ENCODE data around the gene EPB41L4A. TPM values are rescaled to one million over a fixed set of nuclear protein-coding genes. Genes with fewer than 3 reads are reported as not detected.
"Not testable (repeated sequence)": the region's sequence is repeated elsewhere in the genome, so short reads cannot be mapped to it uniquely, and the experiment has no call there.

EPB41L4A gene
- total and polyA plus RNA-seq, 12 donors: 4.2 to 26.3 (median 9.5) TPM

GRCh38 chr5:112445626-112446350 is 26.7 kb upstream of the EPB41L4A start:
- WGBS, 4 donors: 65 to 81% (median 79%) methylated on average over 6 of the region's 6 CpGs
- no peak for DNase-seq
- H3K9me3 ChIP-seq (replicated peaks in 1 of 3): no peaks in the 10 kb centered on the region
- H3K36me3 ChIP-seq (replicated peaks in 1 of 2): no peaks in the 10 kb centered on the region
- TF ChIP-seq POLR2A (IDR thresholded peaks at IDR 0.05): no peak
- TF ChIP-seq CTCF (IDR thresholded peaks at IDR 0.05): no peak
- no peaks in the 10 kb centered on the region for H3K27me3 ChIP-seq
- intact Hi-C loops (cut with DNase I): no loop called here
- H3K27ac ChIP-seq: no peak overlapping the region
- no peak overlapping the region for H3K4me3 ChIP-seq
- no peaks in the 10 kb centered on the region for H3K4me1 ChIP-seq (replicated peaks in 1 of 2)

- H3K4me3 ChIP-seq; intact Hi-C loops (cut with DNase I); H3K27ac ChIP-seq; DNase-seq; H3K9me3 ChIP-seq (replicated peaks in 1 of 3); H3K4me1 ChIP-seq (replicated peaks in 1 of 2); H3K27me3 ChIP-seq; H3K36me3 ChIP-seq (replicated peaks in 1 of 2): not testable (repeated sequence)
- 88 to 91% (median 89%) methylated on average over 9 to 11 of the region's 12 CpGs for WGBS, 4 donors
Observed at GRCh38 chr5:112443932-112444331, 24.9 kb upstream of the EPB41L4A start.

GRCh38 chr5:112440031-112440430 is 21.0 kb upstream of the EPB41L4A start:
- no peak for TF ChIP-seq CTCF (IDR thresholded peaks at IDR 0.05)
- no peak for TF ChIP-seq POLR2A (IDR thresholded peaks at IDR 0.05)
- H3K36me3 ChIP-seq (replicated peaks in 1 of 2): no peaks in the 10 kb centered on the region
- no peak overlapping the region for H3K27ac ChIP-seq
- WGBS, 4 donors: 95 to 98% (median 97%) methylated on average over 2 of the region's 2 CpGs
- DNase-seq: no peak
- intact Hi-C loops (cut with DNase I): no loop called here
- H3K4me3 ChIP-seq: no peak overlapping the region
- no peaks in the 10 kb centered on the region for H3K9me3 ChIP-seq (replicated peaks in 1 of 3)
- H3K4me1 ChIP-seq (replicated peaks in 1 of 2): no peaks in the 10 kb centered on the region
- no peaks in the 10 kb centered on the region for H3K27me3 ChIP-seq

- Histone ChIP-seq H3K4me1 (replicated peaks in 1 of 2) (no peaks in the 10 kb centered on the region), H3K9me3 (replicated peaks in 1 of 3) (no peaks in the 10 kb centered on the region), H3K27ac (no peak overlapping the region), H3K4me3 (no peak overlapping the region), H3K36me3 (replicated peaks in 1 of 2) (no peaks in the 10 kb centered on the region), H3K27me3 (peaks cover 3% of the 10 kb centered on the region)
- no peak for DNase-seq
- WGBS, 4 donors: 58 to 65% (median 60%) methylated on average over 2 of the region's 2 CpGs; no CpG with 5 or more reads in 1 of the 4 donors
- TF ChIP-seq POLR2A (IDR thresholded peaks at IDR 0.05) (no peak), CTCF (IDR thresholded peaks at IDR 0.05) (no peak)
- intact Hi-C loops (cut with DNase I): no loop called here
Observed at GRCh38 chr5:112436144-112436543, 17.1 kb upstream of the EPB41L4A start.

GRCh38 chr5:112434641-112435040 is 15.6 kb upstream of the EPB41L4A start:
- H3K4me3 ChIP-seq: no peak overlapping the region
- 22 to 50% (median 36%) methylated on average over 1 of the region's 1 CpG for WGBS, 4 donors
- TF ChIP-seq CTCF (IDR thresholded peaks at IDR 0.05): no peak
- no peak for TF ChIP-seq POLR2A (IDR thresholded peaks at IDR 0.05)

GRCh38 chr5:112426202-112426601 is 7.1 kb upstream of the EPB41L4A start:
- H3K36me3 ChIP-seq (replicated peaks in 1 of 2); H3K4me3 ChIP-seq; H3K27me3 ChIP-seq; H3K27ac ChIP-seq; H3K9me3 ChIP-seq (replicated peaks in 1 of 3); H3K4me1 ChIP-seq (replicated peaks in 1 of 2); intact Hi-C loops (cut with DNase I); DNase-seq: not testable (repeated sequence)
- WGBS, 4 donors: 74 to 90% (median 79%) methylated on average over 3 of the region's 3 CpGs

More at GRCh38 chr5:112434641-112435040, 15.6 kb upstream of the EPB41L4A start:
- H3K4me1 ChIP-seq (replicated peaks in 1 of 2): no peaks in the 10 kb centered on the region
- intact Hi-C loops (cut with DNase I): no loop called here
- H3K27ac ChIP-seq: no peak overlapping the region
- H3K27me3 ChIP-seq: peaks cover 3% of the 10 kb centered on the region
- no peaks in the 10 kb centered on the region for H3K9me3 ChIP-seq (replicated peaks in 1 of 3)
- DNase-seq: no peak
- H3K36me3 ChIP-seq (replicated peaks in 1 of 2): no peaks in the 10 kb centered on the region

Measured in adrenal gland (tissue), 12 donors.